Psoas muscle (tissue), 8 donors: ENCODE results near the gene FOXN1. TPM values are rescaled to one million over a fixed set of nuclear protein-coding genes. Genes with fewer than 3 reads are reported as not detected.

Experiments used
- ATAC-seq, 4 donors: fragments of 200-7000 bp; cut with Tn5 transposase; one replicate each; pipeline ENCODE4 v1.9.1; 2020; ENCODE audit warnings: moderate library complexity in 3 of 4, mild to moderate bottlenecking in 2 of 4
- DNase-seq, 2 donors: peaks; one replicate each; pipeline ENCODE4 v3.0.0-alpha.2; 2020
- H3K27ac ChIP-seq: fragments of 200-600 bp; one replicate; pipeline ENCODE4 v1.8.0; 2022
- H3K27me3 ChIP-seq, 3 donors: fragments of 200-600 bp in 1 of 3; one replicate each; pipeline versions ENCODE4 v1.6.1 to v1.8.0; 2013 to 2022; ENCODE audit warnings: low read length in 2 of 3, mild to moderate bottlenecking in 2 of 3, moderate library complexity in 1 of 3; ENCODE audit not compliant: insufficient read depth in 3 of 3
- H3K36me3 ChIP-seq, 2 donors: fragments of 200-600 bp in 1 of 2; one replicate each; pipeline versions ENCODE4 v1.6.1 to v1.8.0; 2013 to 2022; ENCODE audit warnings: low read depth in 1 of 2, mild to moderate bottlenecking in 1 of 2, moderate library complexity in 1 of 2; ENCODE audit not compliant: insufficient read depth in 1 of 2
- H3K4me1 ChIP-seq: fragments of 200-600 bp; one replicate; pipeline ENCODE4 v1.8.0; 2022
- H3K4me3 ChIP-seq: fragments of 200-600 bp; one replicate; pipeline ENCODE4 v1.8.0; 2022; ENCODE audit warnings: mild to moderate bottlenecking
- H3K9me3 ChIP-seq: fragments of 200-600 bp; one replicate; pipeline ENCODE4 v1.8.0; 2022
- WGBS, 3 donors: extraction: QIAGEN DNeasy Blood & Tissue Kit; methylation state at CpG; one replicate each; pipeline versions ENCODE4 v1.1.6 to v1.1.7; 2013; 5-methylcytosine and 5-hydroxymethylcytosine counted together
- intact Hi-C, 2 donors: fragments of 100-400 bp; cut with DNase I; formaldehyde crosslinking; loops; one replicate each; pipeline versions ENCODE4 v1.11.0 to v1.14.2; 2022
- polyA plus RNA-seq, 3 donors: library from polyadenylated mRNA; stranded (reverse); fragments of 200-250 nt; gene quantifications; one replicate each; pipeline ENCODE4 v1.2.3, GENCODE V29; 2013
- total RNA-seq, 4 donors: library from RNA; stranded (reverse); fragmentation: NEBNext Ultra II Directional in 2 of 4; extraction: Animal tissue kit (Norgen Biotek cat#: 25700) in 2 of 4; gene quantifications; one replicate each; pipeline versions ENCODE4 v1.2.1 to v1.2.4, GENCODE V29; 2021 to 2023
- TF ChIP-seq, protein P1 (sequence below): fragments of 200-600 bp; IDR thresholded peaks from one replicate; pipeline ENCODE4 v1.8.0; 2022; ENCODE audit warnings: antibody characterized with exemption
- donor health status: healthy with polysubstance abuse.
- donor health status: DM: no; HTN: no; CAD: no; lungs with moderate emphysema.
- donor health status: Bipolar disorder and iron deficiency.
- donor health status: healthy.
- donor health status: DM: yes; HTN: yes; CAD: no.
- donor health status: DM: no; HTN: no; CAD: no.
- donor health status: DM: no; HTN: no; CAD: no.
- donor health status: DM: yes; HTN: yes; CAD: no.

Gene FOXN1
- total and polyA plus RNA-seq, 7 donors, result not detected

DNA sequence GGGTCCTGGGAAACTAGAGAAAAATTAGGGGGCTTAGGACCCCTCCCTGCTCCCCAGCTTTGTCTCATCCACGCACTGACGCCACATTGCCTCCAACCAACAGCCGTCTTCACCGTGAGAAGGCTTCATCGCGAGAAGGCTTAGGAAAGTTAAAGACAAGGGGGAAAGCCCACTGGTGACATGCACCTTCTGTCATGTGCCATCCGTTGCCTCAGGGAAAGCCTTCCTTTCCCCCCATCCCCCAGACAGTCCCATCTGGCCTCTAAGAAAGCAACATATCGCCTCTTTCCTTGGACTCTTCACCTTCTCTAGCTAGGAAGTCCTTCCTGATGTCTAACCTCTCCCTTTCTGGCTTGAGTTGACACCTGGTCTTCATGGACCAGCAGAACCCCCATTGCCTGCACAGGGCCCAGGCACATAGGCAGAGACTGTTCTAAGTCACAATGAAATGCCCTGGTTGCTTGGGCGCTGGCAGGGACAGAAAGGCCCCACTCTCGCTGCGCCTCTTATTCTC lies 2.1 kb downstream of the FOXN1 start:
- Histone ChIP-seq H3K4me1 (no peaks in the 10 kb centered on the region), H3K4me3 (no peak overlapping the region), H3K36me3 (no peaks in the 10 kb centered on the region), H3K27ac (no peak overlapping the region), H3K27me3 (peaks cover 0 to 51% (median 5%) of the 10 kb centered on the region in 3 donors), H3K9me3 (no peaks in the 10 kb centered on the region)
- WGBS, 3 donors, result 51 to 68% (median 59%) methylated on average over 11 of the region's 11 CpGs
- no peak for ATAC-seq
- TF ChIP-seq, protein P1, sequence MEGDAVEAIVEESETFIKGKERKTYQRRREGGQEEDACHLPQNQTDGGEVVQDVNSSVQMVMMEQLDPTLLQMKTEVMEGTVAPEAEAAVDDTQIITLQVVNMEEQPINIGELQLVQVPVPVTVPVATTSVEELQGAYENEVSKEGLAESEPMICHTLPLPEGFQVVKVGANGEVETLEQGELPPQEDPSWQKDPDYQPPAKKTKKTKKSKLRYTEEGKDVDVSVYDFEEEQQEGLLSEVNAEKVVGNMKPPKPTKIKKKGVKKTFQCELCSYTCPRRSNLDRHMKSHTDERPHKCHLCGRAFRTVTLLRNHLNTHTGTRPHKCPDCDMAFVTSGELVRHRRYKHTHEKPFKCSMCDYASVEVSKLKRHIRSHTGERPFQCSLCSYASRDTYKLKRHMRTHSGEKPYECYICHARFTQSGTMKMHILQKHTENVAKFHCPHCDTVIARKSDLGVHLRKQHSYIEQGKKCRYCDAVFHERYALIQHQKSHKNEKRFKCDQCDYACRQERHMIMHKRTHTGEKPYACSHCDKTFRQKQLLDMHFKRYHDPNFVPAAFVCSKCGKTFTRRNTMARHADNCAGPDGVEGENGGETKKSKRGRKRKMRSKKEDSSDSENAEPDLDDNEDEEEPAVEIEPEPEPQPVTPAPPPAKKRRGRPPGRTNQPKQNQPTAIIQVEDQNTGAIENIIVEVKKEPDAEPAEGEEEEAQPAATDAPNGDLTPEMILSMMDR, result no peak
- DNase-seq, result no peak
- intact Hi-C loops, result no loop called here

DNA sequence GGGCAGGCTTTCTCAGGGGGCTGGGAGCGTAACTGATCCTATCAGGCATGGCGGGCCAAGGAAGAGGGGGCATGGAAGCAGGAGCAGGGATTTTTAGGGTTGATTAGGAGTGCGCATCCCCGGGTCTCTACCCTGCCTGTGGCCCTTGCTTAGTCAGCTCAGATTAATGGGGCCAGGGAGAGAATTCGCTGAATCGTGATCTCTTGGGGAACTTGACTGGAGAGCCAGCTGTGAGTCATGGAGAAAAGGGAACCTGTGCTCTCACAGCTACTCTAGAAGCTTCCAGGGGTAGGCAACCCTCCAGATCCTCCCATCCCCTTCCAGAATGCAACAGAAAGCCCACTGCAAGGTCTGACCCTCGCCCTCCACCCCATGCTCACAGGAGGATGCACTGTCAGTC lies 3.6 kb downstream of the FOXN1 start:
- Histone ChIP-seq H3K27ac (no peak overlapping the region), H3K36me3 (no peaks in the 10 kb centered on the region), H3K27me3 (peaks cover 0 to 61% (median 11%) of the 10 kb centered on the region in 3 donors), H3K9me3 (no peaks in the 10 kb centered on the region), H3K4me3 (no peak overlapping the region), H3K4me1 (no peaks in the 10 kb centered on the region)
- DNase-seq, result no peak
- intact Hi-C loops, result no loop called here
- 51 to 58% (median 56%) methylated on average over 7 of the region's 7 CpGs for WGBS, 3 donors
- ATAC-seq, result no peak
- TF ChIP-seq, protein P1, result no peak

DNA sequence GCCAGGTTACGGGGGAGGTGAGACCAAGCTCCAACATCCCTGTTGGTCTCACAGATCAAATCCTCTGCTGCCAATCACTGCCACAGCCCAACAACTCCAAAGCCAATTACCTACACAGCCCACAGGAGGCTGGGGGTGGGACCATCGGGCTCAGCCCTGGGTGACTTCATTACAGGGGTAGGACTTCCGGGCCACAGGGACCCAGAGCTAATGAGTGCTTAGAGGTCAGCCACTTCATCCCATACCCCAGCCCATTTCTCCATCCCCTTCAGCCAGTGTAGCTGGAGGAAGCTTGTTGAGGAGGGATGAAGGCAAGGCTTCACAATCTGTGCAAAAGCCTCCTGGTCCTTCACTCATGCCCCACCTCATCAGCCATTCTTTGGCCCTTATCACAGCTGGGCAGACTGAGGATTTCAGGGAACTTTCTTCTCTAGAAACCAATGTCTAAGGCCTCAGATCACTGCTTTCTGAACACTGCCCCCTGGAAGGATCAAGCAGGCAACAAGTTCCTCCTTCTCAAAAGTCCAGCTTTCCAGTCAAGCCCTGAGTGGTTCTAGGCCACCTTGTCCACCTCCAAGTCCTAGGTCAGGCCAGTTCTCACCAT lies 5.8 kb downstream of the FOXN1 start:
- H3K9me3 ChIP-seq, result no peaks in the 10 kb centered on the region
- WGBS, 3 donors, result 70 to 81% (median 74%) methylated on average over 3 of the region's 3 CpGs
- TF ChIP-seq, protein P1, result no peak
- peaks cover 0 to 55% (median 11%) of the 10 kb centered on the region in 3 donors for H3K27me3 ChIP-seq
- no peak overlapping the region for H3K4me3 ChIP-seq
- ATAC-seq (no peak), DNase-seq (no peak)
- H3K36me3 ChIP-seq, result no peaks in the 10 kb centered on the region
- H3K4me1 ChIP-seq, result no peaks in the 10 kb centered on the region
- H3K27ac ChIP-seq, result no peak overlapping the region
- intact Hi-C loops, result no loop called here

DNA sequence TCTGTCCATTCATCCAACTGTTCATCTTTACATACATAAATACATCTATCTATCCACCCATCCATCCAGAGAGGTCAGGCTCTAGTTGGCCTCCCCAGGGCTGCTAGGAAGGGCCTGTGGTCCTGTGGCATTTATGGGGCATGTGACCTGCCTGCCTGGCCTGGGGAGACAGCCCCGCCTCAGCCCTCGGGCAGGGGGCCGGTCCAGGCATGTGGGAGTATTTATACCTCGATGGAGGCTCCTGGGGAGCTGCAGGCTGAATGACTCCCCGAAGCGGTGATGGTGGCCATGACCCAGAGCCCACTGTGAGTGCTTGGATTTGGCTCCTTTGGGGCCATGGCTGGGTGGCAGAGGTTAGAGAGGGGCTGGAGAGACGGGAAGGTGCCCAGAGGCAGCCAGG lies 7.3 kb downstream of the FOXN1 start:
- Histone ChIP-seq H3K27ac (no peak overlapping the region), H3K27me3 (peaks cover 0 to 45% (median 9%) of the 10 kb centered on the region in 3 donors), H3K4me3 (no peak overlapping the region), H3K4me1 (no peaks in the 10 kb centered on the region), H3K9me3 (no peaks in the 10 kb centered on the region), H3K36me3 (no peaks in the 10 kb centered on the region)
- intact Hi-C loops, result no loop called here
- TF ChIP-seq, protein P1, result no peak
- no peak for DNase-seq
- WGBS, 3 donors, result 59 to 62% (median 61%) methylated on average over 7 of the region's 7 CpGs
- ATAC-seq, result no peak

DNA sequence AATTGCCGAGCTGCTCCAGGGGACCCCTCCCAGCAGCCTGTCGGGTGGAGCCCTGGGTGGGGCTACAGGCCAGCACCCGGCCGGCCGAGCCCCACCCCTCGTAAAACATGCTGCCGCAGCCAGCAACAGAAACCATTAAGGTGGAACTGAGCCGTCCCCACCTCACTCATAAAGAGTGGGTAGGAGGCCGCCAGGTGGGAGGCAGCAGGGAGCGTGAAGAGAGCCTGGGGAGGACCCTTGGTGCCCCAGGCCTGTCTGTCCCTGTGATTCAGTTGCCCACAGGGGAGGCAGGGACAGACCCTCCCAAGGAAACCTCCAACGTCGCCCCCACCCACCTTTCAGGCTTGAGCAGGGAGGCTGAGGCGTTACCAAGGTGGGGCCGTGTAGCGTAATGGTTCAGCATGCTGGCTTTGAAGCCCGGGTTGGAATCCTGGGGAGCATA lies 8.4 kb downstream of the FOXN1 start:
- no peak for DNase-seq
- intact Hi-C loops, result no loop called here
- no peak overlapping the region for H3K27ac ChIP-seq
- ATAC-seq, result no peak
- H3K4me3 ChIP-seq, result no peak overlapping the region
- no peaks in the 10 kb centered on the region for H3K9me3 ChIP-seq
- H3K4me1 ChIP-seq, result no peaks in the 10 kb centered on the region
- H3K36me3 ChIP-seq, result no peaks in the 10 kb centered on the region
- WGBS, 3 donors, result 41 to 43% (median 41%) methylated on average over 16 of the region's 16 CpGs
- TF ChIP-seq, protein P1, result no peak
- H3K27me3 ChIP-seq, result peaks cover 0 to 38% (median 8%) of the 10 kb centered on the region in 3 donors
